ENCODE measurements around the gene RFC1. TPM values are rescaled to one million over a fixed set of nuclear protein-coding genes. Genes with fewer than 3 reads are reported as not detected.

RFC1 gene
- total RNA-seq, 2 experiments from 2014 or later, result 117 to 128 TPM

DNA sequence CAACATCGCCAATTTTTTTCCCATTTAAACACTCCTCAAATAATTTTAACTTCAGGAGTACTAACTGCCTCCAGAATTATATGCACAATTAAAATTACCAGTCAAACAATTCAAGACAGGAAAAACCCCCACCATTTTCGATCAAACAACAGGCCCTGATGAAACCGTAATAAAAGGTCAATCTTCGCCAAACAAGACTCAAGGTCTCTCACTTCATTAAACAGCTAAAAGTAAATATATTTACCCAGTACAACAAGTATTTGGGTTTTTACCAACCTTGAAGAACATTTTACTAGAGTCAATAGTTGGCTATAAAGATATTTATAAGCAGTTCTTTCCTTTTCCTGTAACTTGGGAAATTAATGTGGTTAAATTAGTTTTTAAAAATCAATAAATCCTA lies 28.3 kb downstream of the RFC1 start:
- no peak for DNase-seq
- H3K4me1 Mint-ChIP-seq, result peaks cover 43% of the 10 kb centered on the region
- H3K27me3 Mint-ChIP-seq, result no peaks in the 10 kb centered on the region
- H3K27ac Mint-ChIP-seq, result no peak overlapping the region
- no peaks in the 10 kb centered on the region for H3K9me3 Mint-ChIP-seq
- peaks cover 43% of the 10 kb centered on the region for H3K36me3 Mint-ChIP-seq
- H3K4me3 Mint-ChIP-seq, result no peak overlapping the region

DNA sequence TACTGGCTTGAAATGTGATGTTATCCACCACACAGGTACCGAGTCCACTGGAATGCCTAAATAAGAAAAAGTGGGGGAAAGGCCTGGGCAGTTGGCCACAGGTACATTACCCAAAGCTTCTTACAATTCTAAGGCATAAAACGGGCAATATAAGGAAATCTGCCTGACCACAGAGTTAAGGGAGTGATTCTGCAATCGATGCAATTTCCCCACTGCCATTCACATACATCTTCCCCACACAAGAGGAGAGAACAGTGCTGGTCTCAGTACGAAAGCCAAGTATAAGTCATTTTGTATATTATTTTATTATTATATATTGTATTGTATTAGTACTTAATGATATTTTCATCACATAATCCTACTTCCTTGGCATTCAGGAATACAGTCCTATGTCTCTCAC lies 30.6 kb downstream of the RFC1 start:
- peaks cover 38% of the 10 kb centered on the region for H3K4me1 Mint-ChIP-seq
- no peaks in the 10 kb centered on the region for H3K27me3 Mint-ChIP-seq
- H3K27ac Mint-ChIP-seq, result no peak overlapping the region
- peaks cover 3% of the 10 kb centered on the region for H3K9me3 Mint-ChIP-seq
- DNase-seq, result no peak
- H3K36me3 Mint-ChIP-seq, result peaks cover 29% of the 10 kb centered on the region
- no peak overlapping the region for H3K4me3 Mint-ChIP-seq

DNA sequence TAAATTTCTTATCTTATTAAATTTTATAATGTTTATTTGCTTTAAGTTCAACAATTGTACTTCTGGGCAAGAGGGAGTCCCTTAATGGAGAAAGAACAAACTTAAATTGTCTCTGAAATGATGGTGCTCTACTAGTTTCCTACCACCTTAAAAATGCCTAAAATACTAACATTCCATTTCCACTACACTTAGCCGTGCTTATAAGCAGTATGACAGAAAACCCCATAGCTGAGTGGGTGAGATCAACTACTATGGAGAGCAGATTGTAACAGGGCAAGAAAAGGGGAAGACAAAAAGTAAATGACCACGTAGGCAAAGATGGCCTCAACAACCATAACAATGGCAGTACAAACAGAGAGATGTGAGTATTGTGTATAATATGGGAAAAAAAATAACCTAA lies 35.0 kb downstream of the RFC1 start:
- Mint-ChIP-seq H3K27ac (no peak overlapping the region), H3K27me3 (no peaks in the 10 kb centered on the region), H3K9me3 (peaks cover 6% of the 10 kb centered on the region), H3K36me3 (peaks cover 28% of the 10 kb centered on the region), H3K4me1 (peaks cover 26% of the 10 kb centered on the region), H3K4me3 (no peak overlapping the region)
- DNase-seq, result no peak

DNA sequence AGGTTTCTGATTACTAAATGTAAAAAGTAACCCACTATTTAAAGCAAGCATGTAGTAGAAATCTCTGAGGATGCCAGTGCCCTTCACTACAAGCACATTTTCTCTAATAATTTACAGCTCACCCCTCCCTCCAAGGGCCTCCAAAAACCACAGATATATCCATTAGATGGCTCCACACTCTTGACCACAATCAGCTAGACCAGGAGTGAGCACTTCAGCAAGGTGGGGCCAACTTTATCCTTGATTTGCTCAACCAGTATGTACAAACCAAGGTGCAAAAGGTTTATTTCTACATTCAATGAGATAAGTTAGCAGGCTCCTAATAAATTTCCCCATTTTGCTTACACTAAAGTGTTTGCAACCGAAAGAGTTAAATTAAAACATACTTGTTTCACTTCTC lies 35.8 kb downstream of the RFC1 start:
- peaks cover 31% of the 10 kb centered on the region for H3K36me3 Mint-ChIP-seq
- peaks cover 21% of the 10 kb centered on the region for H3K4me1 Mint-ChIP-seq
- H3K27ac Mint-ChIP-seq, result no peak overlapping the region

DNA sequence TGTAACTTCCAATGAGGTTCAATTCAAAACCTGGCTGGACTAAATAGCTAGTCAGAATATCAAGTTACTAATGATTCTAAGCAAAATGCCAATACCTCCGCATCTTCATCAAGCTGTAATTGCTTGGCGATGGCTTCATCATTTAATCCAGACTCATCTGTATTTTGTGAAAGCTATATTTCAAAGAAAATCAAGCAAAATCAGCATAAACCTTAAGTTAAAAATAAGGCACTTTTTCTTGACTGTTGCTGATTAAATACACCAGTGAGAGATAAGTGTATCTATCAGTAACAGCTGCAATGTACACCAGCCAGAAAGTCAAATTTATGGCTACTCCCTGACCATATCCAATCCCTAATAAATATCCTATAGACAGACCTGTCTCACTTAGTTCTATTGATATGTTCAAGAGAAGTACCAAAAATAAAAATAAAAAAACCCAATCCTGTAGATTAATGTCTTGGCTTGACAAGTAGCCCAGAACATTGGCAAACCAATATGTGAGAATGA lies 39.6 kb downstream of the RFC1 start:
- H3K4me3 Mint-ChIP-seq, result no peak overlapping the region
- H3K36me3 Mint-ChIP-seq, result peaks cover 45% of the 10 kb centered on the region
- H3K27me3 Mint-ChIP-seq, result no peaks in the 10 kb centered on the region
- no peak for DNase-seq
- H3K9me3 Mint-ChIP-seq, result peaks cover 3% of the 10 kb centered on the region
- H3K27ac Mint-ChIP-seq, result no peak overlapping the region
- H3K4me1 Mint-ChIP-seq, result peaks cover 7% of the 10 kb centered on the region

More for the DNA sequence above, 35.8 kb downstream of the RFC1 start:
- no peak for DNase-seq
- Mint-ChIP-seq H3K9me3 (peaks cover 6% of the 10 kb centered on the region), H3K27me3 (no peaks in the 10 kb centered on the region), H3K4me3 (no peak overlapping the region)

DNA sequence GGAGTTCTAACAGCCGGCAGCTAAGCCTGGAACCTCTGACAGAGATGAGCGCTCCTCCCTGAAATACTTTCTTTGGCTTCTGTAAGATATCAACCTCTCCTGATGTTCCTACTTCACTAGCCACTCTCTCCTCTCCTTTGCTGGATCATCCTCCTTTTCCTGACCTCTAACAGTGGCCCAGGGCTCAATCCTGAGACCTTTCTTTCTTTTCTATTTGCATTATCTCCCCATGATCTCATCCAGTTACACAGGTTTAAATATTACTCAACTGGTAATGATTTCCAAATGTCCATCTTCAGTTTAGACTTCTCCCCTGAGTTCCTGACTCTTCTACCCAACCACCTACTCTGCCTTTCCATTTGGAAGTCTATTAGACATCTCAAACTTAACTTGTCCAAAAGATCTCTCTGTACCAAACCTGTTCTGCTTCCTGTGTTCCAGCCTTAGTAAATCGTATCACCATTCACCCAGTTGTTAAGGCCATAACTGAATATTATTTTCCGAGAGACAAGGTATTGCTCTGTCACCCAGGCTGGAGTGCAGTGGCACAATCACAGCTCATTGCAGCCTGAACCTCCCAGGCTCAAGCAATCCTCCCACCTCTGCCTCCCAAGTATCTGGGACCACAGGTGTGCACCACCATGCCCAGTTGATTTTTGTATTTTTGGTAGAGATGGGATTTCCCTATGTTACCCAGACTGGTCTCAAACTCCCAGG lies 41.1 kb downstream of the RFC1 start:
- no peak overlapping the region for H3K27ac Mint-ChIP-seq
- H3K36me3 Mint-ChIP-seq, result peaks cover 47% of the 10 kb centered on the region
- H3K4me3 Mint-ChIP-seq, result no peak overlapping the region

DNA sequence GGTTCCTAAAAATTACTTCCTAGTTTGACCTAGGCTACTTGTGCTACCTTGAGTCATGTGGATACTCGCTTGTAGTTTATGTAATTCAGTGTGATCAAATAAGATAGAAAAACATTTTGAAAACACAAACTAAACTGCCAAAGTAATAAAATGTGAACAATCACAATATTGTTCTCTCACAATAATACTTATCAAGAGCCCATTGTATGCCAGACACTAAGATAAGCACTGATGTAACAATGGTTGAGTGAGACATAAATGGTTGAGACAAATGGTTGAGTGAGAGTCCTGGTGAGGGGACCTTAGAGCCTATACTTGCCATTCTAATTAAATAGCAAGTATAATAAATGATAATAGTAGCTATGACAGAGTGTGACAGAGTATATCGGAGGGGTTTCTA lies 41.7 kb downstream of the RFC1 start:
- H3K36me3 Mint-ChIP-seq, result peaks cover 52% of the 10 kb centered on the region
- H3K4me1 Mint-ChIP-seq, result peaks cover 16% of the 10 kb centered on the region
- no peak overlapping the region for H3K27ac Mint-ChIP-seq
- peaks cover 3% of the 10 kb centered on the region for H3K9me3 Mint-ChIP-seq
- H3K27me3 Mint-ChIP-seq, result no peaks in the 10 kb centered on the region
- H3K4me3 Mint-ChIP-seq, result no peak overlapping the region
- DNase-seq, result no peak

More for the DNA sequence above, 41.1 kb downstream of the RFC1 start:
- no peak for DNase-seq
- Mint-ChIP-seq H3K4me1 (peaks cover 12% of the 10 kb centered on the region), H3K9me3 (peaks cover 3% of the 10 kb centered on the region), H3K27me3 (no peaks in the 10 kb centered on the region)

DNA sequence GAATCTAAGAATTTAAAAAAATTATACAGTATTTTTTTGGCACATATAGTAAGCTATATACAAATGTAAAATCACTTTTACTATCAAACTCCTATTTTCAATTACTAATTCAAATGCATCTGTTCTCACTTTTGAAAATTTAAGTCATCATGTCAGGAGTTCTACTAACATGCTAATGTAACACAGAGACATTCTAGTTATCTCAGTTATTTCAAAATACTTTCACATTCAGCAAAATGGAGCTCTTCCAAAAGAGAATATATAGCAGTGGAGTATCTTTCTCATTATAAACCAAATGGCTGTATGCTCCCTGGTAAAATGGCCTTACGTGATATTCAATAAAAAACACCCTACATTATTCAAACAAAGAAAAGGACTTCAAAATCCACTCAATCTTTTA lies 42.3 kb downstream of the RFC1 start:
- Mint-ChIP-seq H3K27ac (no peak overlapping the region), H3K27me3 (no peaks in the 10 kb centered on the region), H3K36me3 (peaks cover 49% of the 10 kb centered on the region), H3K4me3 (no peak overlapping the region), H3K9me3 (peaks cover 3% of the 10 kb centered on the region), H3K4me1 (peaks cover 16% of the 10 kb centered on the region)
- DNase-seq, result no peak

DNA sequence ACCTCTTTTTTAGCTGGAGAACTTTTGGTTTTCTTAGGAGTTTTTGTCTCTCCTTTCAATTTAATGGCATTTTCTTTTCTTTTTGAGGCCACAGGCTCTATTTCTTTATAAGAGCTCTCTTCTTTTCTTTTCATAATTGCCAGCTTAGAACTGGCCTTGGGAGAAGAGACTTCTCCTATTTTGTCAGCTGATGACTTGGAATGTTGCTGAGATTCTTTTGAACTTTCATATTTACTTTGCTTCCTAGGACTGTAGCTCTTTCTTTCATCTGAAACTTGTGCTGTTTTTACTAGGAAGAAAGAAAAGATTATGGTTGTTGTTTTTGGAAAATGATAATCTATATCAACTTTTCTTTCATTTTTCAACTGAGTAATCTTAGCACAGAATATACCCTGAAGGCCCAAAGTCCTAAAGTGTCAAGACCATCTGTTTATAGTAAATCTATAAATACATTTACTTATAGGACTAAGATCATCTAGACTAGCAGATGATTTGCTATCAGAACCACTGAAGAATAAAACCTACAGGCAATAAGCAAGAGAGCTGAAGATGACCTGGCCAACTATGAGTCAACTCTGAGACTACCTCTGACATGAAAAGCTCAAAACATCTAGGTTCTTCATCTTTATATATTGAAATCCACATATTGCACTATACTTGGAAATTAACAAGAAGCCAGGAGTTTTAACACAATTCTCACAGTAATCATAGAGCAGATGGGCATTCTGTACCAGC lies 45.6 kb downstream of the RFC1 start:
- Mint-ChIP-seq H3K27ac (peak overlapping the region; percentile 25), H3K4me1 (peaks cover 11% of the 10 kb centered on the region), H3K36me3 (peaks cover 29% of the 10 kb centered on the region), H3K9me3 (no peaks in the 10 kb centered on the region), H3K27me3 (no peaks in the 10 kb centered on the region), H3K4me3 (no peak overlapping the region)
- no peak for DNase-seq

DNA sequence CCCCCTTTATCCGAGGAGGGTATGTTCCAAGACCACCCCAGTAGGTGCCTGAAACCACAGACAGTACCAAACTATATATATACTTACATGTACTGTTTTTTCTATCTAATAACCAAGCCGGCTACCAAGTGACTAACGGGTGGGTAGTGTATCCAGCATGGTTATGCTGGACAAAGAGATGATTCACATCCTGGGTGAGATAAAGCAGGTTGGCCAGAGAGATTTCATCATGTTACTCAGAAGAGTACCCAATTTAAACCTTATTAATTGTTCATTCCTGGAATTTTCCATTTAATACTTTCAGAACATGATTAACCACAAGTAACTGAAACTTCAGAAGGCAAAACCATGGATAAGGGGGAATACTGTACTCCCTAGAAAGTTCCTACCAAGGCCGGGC lies 46.5 kb downstream of the RFC1 start:
- Mint-ChIP-seq H3K27me3 (no peaks in the 10 kb centered on the region), H3K4me1 (peaks cover 11% of the 10 kb centered on the region), H3K4me3 (no peak overlapping the region), H3K36me3 (peaks cover 23% of the 10 kb centered on the region), H3K9me3 (no peaks in the 10 kb centered on the region), H3K27ac (peak overlapping the region; percentile 65)
- DNase-seq, result no peak

DNA sequence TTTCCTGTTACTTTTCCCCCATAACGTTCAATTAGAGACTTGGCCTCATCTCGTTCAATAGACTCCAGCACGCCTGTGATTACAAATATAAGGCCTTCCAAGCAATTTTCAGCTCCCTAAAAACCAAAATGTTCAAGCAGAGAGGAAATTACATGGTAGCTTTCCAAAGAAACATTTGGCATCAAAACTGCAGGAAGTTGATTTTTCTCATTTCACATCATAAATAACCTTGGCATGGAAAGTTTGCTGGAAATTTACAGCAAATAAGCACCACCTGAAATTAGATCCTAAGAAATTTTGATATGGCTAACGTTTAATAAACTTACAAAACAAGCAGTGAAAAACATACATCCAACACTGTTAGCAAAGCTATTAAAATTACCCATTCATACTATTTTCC lies 53.3 kb downstream of the RFC1 start:
- Mint-ChIP-seq H3K27ac (no peak overlapping the region), H3K9me3 (no peaks in the 10 kb centered on the region), H3K27me3 (no peaks in the 10 kb centered on the region), H3K4me1 (no peaks in the 10 kb centered on the region), H3K36me3 (peaks cover 26% of the 10 kb centered on the region), H3K4me3 (no peak overlapping the region)
- no peak for DNase-seq

DNA sequence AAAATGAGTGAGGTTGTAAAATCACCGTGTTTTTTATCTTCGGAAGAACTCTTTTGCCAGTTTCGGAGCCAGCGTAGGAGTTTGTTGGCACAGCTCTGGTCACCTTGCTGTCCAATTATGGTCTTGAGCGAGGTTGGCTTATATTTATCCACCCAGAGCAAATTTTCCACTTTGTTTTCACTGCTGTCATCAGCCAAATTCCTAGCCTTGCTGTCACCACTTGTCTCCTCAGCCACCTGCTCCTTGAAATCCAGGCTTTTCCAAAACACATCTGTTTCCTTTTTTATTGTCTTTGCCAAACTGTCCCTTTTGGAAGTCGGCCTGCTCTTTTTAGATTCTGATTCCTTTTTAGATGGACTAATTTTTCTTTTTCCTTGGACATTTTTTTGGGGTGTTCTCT lies 57.6 kb downstream of the RFC1 start:
- Mint-ChIP-seq H3K27ac (peak overlapping the region; percentile 3), H3K27me3 (no peaks in the 10 kb centered on the region), H3K4me1 (peaks cover 1% of the 10 kb centered on the region), H3K36me3 (peaks cover 33% of the 10 kb centered on the region), H3K4me3 (no peak overlapping the region), H3K9me3 (no peaks in the 10 kb centered on the region)
- DNase-seq, result no peak

DNA sequence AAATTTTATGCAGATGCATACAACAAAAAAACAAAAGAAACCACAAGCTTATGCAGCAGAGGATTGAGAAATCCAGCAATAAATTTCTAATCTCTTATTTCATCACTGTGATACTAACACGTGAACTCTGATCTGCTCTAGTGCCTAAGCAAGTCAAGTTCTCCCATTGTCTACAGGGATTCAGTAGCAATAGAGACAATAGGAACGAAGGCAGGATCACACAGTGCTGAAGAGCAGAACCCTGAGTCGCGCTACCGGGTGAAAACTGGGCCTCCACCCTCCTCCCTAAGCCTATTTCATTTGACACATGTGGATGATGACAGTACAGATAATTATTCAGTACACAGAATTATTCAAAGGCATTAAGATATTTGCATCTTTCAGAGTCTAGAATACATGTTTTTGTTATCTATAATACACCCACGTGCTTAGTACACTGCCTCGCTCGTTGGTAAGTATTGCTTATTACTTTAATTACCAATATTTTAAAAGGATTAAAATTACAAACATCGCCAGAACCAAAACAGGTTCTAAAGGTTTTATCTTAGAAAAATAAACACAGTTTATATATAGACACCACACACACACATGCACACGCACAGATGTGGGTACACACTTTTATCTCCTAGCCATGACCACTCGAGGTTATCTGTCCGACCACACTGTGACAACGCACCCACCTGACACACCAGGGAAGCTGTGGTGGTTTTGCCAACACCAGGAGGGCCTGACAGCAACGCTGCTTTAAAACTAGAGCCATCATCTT lies 60.1 kb downstream of the RFC1 start:
- H3K4me1 Mint-ChIP-seq, result peaks cover 1% of the 10 kb centered on the region
- H3K27me3 Mint-ChIP-seq, result no peaks in the 10 kb centered on the region

DNA sequence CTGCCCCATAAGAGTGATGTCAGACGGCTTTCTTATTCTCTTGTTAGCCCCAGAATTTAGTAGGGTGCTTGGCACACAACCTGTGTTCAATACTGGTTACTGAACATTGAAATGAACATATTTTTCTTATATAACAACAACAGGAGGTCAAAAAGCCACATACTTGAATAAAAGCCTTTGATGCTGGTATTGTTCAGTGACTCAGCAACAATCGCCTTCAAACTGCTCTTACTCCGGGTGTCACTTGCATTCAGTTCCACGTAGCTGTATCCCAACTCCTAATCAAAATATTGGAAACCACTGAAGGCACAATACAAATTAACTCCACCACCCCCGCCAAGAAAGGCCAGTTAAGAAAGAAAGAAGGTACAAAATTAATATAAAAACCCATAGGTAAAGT lies 61.5 kb downstream of the RFC1 start:
- no peaks in the 10 kb centered on the region for H3K27me3 Mint-ChIP-seq
- peaks cover 38% of the 10 kb centered on the region for H3K36me3 Mint-ChIP-seq
- peak overlapping the region; percentile 42 for H3K27ac Mint-ChIP-seq
- H3K4me3 Mint-ChIP-seq, result no peak overlapping the region
- DNase-seq, result no peak
- no peaks in the 10 kb centered on the region for H3K9me3 Mint-ChIP-seq
- H3K4me1 Mint-ChIP-seq, result peaks cover 1% of the 10 kb centered on the region

More for the DNA sequence above, 60.1 kb downstream of the RFC1 start:
- H3K4me3 Mint-ChIP-seq, result no peak overlapping the region
- no peak overlapping the region for H3K27ac Mint-ChIP-seq
- DNase-seq, result no peak
- peaks cover 28% of the 10 kb centered on the region for H3K36me3 Mint-ChIP-seq
- no peaks in the 10 kb centered on the region for H3K9me3 Mint-ChIP-seq

DNA sequence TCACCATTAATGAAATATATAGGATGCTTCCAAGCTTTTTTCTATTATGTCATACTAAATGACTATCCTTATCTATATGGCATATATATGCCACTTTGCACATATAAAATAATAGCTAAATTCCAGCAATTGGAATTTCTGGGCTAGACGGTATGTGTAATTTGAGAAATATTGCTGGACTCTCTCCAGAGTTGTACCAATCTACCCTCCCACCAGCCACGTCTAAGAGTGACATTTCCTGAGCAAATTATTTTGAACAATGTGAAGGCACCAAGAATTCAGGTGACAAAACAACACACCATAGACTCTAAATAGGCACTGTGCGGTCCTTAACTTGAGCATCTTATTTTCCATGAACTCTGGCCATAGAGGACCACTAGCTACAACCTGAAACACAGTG lies 62.3 kb downstream of the RFC1 start:
- Mint-ChIP-seq H3K4me3 (no peak overlapping the region), H3K9me3 (no peaks in the 10 kb centered on the region), H3K4me1 (peaks cover 1% of the 10 kb centered on the region), H3K27me3 (no peaks in the 10 kb centered on the region), H3K36me3 (peaks cover 44% of the 10 kb centered on the region), H3K27ac (no peak overlapping the region)
- DNase-seq, result no peak
